H1 (cell line): Measurements from ENCODE around the gene KRTAP4-9.

ENCODE experiments used
- CHD2 ChIP-seq: IDR thresholded peaks from 2 replicates; pipeline ENCODE4 v1.6.1; 2012; ENCODE audit warnings: low read length, improper control_type of control experiment
- EZH2 ChIP-seq: fragments of 200-600 bp; sonication (generic); IDR thresholded peaks from 2 replicates; pipeline ENCODE4 v1.7.1; 2012; ENCODE audit warnings: low read depth, mild to moderate bottlenecking, moderate library complexity, low read length, inconsistent platforms; ENCODE audit not compliant: severe bottlenecking
- JUN ChIP-seq: IDR thresholded peaks from 2 replicates; pipeline ENCODE4 v1.6.1; 2011; ENCODE audit warnings: low read depth, mild to moderate bottlenecking, improper control_type of control experiment, low read length
- POLR2A ChIP-seq, 2 experiments: IDR thresholded peaks; 1 replicate in 1 of 2; 2 replicates in 1 of 2; pipeline ENCODE4 v1.6.1; 2011; ENCODE audit warnings: low read depth in 2 of 2, low read length in 2 of 2, mild to moderate bottlenecking in 2 of 2; ENCODE audit errors: control extremely low read depth in 1 of 2
- RAD21 ChIP-seq, 2 experiments: IDR thresholded peaks in 1 of 2; conservative IDR thresholded peaks in 1 of 2; 2 replicates each; pipeline ENCODE4 v1.6.1; 2011; ENCODE audit warnings: low read depth in 2 of 2, low read length in 2 of 2, improper control_type of control experiment in 1 of 2, inconsistent platforms in 1 of 2, mild to moderate bottlenecking in 1 of 2, moderate library complexity in 1 of 2
- SP2 ChIP-seq: IDR thresholded peaks from 2 replicates; pipeline ENCODE4 v1.6.1; 2012; ENCODE audit warnings: mild to moderate bottlenecking, low read length, inconsistent platforms
- SP4 ChIP-seq: IDR thresholded peaks from 2 replicates; pipeline ENCODE4 v1.6.1; 2012; ENCODE audit warnings: low read length, inconsistent platforms
- TF ChIP-seq, protein P1 (sequence below): IDR thresholded peaks from 2 replicates; pipeline ENCODE4 v1.6.1; 2012; ENCODE audit warnings: low read length, inconsistent platforms

DNA sequence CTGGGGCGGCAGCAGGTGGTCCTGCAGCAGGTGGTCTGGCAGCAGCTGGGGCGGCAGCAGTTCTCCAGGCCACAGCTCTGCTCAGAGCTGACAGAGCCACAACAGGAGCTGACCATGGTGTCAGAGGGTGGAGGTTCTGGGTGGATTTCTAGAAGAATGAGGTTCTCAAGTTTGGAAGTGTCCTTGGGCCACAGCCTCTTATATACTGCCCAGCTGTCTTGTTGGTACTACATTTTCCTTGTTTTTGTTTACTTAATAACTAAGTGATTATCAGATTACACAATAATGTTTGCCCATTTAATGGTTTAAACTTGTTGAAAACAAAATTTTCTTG lies 44.4 kb downstream of the KRTAP4-9 start, which contains the start of gene KRTAP4-5:
- TF ChIP-seq JUN (no peak), POLR2A (IDR thresholded peaks at IDR 0.05; ENCODE audit: control extremely low read depth in 1 of 2, low read depth in 2 of 2, low read length in 2 of 2) (no peak), CHD2 (no peak), SP2 (no peak), EZH2 (no peak), RAD21 (IDR thresholded peaks at IDR 0.05 in 1 of 2, conservative IDR thresholded peaks at IDR 0.05 in 1 of 2; ENCODE audit: low read depth in 2 of 2, low read length in 2 of 2) (no peak), SP4 (no peak)
- TF ChIP-seq, protein P1, sequence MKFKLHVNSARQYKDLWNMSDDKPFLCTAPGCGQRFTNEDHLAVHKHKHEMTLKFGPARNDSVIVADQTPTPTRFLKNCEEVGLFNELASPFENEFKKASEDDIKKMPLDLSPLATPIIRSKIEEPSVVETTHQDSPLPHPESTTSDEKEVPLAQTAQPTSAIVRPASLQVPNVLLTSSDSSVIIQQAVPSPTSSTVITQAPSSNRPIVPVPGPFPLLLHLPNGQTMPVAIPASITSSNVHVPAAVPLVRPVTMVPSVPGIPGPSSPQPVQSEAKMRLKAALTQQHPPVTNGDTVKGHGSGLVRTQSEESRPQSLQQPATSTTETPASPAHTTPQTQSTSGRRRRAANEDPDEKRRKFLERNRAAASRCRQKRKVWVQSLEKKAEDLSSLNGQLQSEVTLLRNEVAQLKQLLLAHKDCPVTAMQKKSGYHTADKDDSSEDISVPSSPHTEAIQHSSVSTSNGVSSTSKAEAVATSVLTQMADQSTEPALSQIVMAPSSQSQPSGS: no peak
